ENCODE measurements around the gene ACHE.

Gene ACHE

DNA sequence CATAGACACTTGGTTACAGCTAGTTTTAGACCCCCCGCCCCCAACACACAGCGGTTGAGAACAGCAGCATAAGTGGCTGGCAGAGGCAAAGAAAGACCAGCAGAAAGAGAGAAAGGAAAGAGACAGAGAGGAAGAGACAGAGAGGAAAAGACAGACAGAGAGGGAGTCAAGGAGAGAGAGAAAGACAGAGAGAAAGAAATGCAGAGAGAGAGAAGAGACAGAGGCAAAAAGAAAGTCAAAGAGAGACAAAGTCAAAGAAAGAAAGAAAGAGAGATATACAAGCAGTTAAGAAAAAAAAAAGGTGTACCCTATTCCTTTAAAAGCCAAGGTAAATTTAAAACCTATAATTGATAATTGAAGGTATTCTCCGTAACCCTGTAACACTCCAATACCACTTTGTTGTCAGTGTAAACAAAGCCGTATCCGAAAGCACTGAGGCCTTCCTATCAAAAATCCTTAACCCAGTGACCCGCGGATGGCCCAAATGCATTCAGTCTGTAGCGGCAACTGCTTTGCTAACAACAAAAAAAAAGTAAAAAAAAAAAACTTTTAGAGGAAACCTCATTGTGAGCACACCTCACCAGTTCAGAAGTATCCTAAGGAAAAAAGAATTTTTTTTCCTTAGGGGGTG, 55.1 kb downstream of the ACHE start:
- no peaks in the 10 kb centered on the region for H3K36me3 Mint-ChIP-seq
- no peaks in the 10 kb centered on the region for H3K27me3 Mint-ChIP-seq
- H3K4me1 Mint-ChIP-seq (ENCODE audit: low read depth) = peaks cover 9% of the 10 kb centered on the region
- peak overlapping the region; percentile 11 for H3K27ac Mint-ChIP-seq
- no peak overlapping the region for H3K4me3 Mint-ChIP-seq
- H3K9me3 Mint-ChIP-seq (ENCODE audit: low read depth) = no peaks in the 10 kb centered on the region

All from activated naive CD8-positive, alpha-beta T cell (primary cell).